ENCODE results near the gene RAD9A. TPM values are rescaled to one million over a fixed set of nuclear protein-coding genes. Genes with fewer than 3 reads are reported as not detected.

RAD9A gene
- total RNA-seq, 2 donors from 2014 or later, result 30.2 to 49.4 TPM

DNA sequence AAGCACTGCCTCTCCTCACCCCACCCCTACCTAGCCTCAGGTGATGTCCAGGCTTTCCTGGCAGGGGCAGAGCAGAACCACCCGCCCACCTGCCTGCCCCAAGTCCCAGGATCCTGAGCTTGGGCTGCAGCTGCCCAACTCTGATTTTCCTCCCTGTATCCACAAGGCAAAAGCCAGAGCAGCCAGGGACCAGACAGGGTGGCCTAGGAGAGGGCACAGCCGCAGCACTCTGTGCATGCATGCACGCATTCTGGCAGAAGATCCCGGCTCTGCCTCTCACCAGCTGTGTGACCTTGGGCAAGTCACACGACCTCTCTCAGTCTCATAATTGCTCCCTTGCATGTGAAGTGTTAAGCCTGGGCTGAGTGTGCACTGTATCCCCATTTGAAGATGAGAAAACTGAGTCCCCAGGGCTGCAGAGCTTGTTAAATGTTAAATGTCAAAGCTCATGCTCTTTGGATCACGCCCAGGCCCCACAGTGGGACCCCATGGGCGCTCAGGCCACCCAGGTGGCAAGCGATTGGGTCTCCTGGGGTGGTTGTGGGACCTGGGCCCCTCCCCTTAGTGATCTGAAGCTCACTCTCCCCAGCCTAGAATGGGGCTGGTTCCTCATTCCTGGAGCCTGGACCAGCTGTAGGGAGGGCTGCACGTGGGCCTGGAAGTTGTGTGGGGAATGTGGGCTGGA, 20.9 kb downstream of the RAD9A start:
- no peak overlapping the region for H3K27ac ChIP-seq
- TF ChIP-seq POLR2A (IDR thresholded peaks at IDR 0.05), result no peak
- no peak for TF ChIP-seq POLR2AphosphoS5 (IDR thresholded peaks at IDR 0.05)
- no peak for TF ChIP-seq CTCF (IDR thresholded peaks at IDR 0.05)
- no peak overlapping the region for H3K4me3 ChIP-seq
- H3K27me3 ChIP-seq (replicated peaks; ENCODE audit: insufficient read depth), result no peaks in the 10 kb centered on the region
- 70% methylated on average over 9 of the region's 9 CpGs for WGBS
- DNase-seq (ENCODE audit: low spot score), result no peak
- no peaks in the 10 kb centered on the region for H3K36me3 ChIP-seq
- no peaks in the 10 kb centered on the region for H3K9me3 ChIP-seq
- peaks cover 4% of the 10 kb centered on the region for H3K4me1 ChIP-seq (replicated peaks)
- intact Hi-C loops (cut with DNase I), result no loop called here

- TF ChIP-seq CTCF (IDR thresholded peaks at IDR 0.05) (no peak), POLR2A (IDR thresholded peaks at IDR 0.05) (no peak), POLR2AphosphoS5 (IDR thresholded peaks at IDR 0.05) (no peak)
- Histone ChIP-seq H3K9me3 (no peaks in the 10 kb centered on the region), H3K36me3 (no peaks in the 10 kb centered on the region), H3K4me3 (no peak overlapping the region), H3K4me1 (replicated peaks) (peaks cover 4% of the 10 kb centered on the region), H3K27me3 (replicated peaks; ENCODE audit: insufficient read depth) (no peaks in the 10 kb centered on the region), H3K27ac (no peak overlapping the region)
- 80% methylated on average over 2 of the region's 2 CpGs for WGBS
- DNase-seq (ENCODE audit: low spot score), result no peak
- intact Hi-C loops (cut with DNase I), result no loop called here
These were observed 21.6 kb downstream of the RAD9A start for GRCh38 chr11:67413266-67413849.

DNA sequence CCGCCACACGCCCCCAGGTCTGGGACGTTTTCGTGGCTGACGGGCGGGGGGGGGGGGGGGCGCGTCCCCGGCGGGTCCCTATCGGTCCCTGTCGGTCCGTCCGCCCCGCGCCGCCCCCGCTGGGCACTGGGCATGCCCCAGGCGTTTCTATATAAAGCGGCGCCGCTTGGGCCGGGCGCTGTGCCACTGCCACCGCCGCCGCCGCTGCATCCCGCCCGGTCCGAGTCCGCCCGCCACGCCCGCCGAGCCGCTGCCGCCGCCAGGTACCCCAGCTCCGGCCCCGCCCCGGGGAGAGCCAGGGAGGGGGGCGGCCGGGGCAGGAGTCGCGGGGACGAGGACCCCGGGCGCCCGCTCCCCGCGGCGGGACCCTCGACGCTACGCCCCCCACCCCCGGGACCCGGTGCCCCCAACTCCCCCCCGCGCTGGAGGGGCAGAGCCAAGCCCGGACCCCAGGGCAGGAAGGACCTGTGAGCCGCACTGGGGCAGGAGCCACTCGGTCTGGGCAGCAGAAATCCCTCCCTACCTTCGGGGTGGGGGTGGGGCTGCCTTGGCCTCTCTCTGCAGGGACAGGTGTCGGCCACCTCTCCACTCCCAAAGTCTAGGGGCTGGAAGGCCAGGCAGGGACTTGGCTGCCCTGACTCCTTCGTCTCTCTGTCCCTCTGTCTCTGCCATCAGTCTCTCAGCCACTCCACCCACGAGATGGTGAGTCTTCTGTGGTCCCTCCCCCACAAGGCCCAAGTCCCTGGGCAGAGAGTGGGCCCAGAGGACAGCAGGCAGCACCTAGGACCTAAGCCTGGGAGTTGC, 23.9 kb downstream of the RAD9A start, which contains the start of gene CARNS1:
TSS of gene CARNS1 (plus strand) at position 178 of the 804 bp plus-strand sequence. CDS start at position 700, 522 bp downstream.
- Histone ChIP-seq H3K27me3 (replicated peaks; ENCODE audit: insufficient read depth) (no peaks in the 10 kb centered on the region), H3K27ac (no peak within 1 kb of the TSS), H3K36me3 (no peaks in the 10 kb centered on the region), H3K4me1 (replicated peaks) (peaks cover 11% of the 10 kb centered on the region), H3K4me3 (peak within 1 kb of the TSS; percentile 18 to 30), H3K9me3 (no peaks in the 10 kb centered on the region)
- intact Hi-C loops (cut with DNase I), result no loop called here
- no peak for DNase-seq (ENCODE audit: low spot score)
- 4% methylated on average over 26 of the region's 67 CpGs for WGBS
- TF ChIP-seq POLR2A (IDR thresholded peaks at IDR 0.05) (no peak), CTCF (IDR thresholded peaks at IDR 0.05) (no peak), POLR2AphosphoS5 (IDR thresholded peaks at IDR 0.05) (no peak)

DNA sequence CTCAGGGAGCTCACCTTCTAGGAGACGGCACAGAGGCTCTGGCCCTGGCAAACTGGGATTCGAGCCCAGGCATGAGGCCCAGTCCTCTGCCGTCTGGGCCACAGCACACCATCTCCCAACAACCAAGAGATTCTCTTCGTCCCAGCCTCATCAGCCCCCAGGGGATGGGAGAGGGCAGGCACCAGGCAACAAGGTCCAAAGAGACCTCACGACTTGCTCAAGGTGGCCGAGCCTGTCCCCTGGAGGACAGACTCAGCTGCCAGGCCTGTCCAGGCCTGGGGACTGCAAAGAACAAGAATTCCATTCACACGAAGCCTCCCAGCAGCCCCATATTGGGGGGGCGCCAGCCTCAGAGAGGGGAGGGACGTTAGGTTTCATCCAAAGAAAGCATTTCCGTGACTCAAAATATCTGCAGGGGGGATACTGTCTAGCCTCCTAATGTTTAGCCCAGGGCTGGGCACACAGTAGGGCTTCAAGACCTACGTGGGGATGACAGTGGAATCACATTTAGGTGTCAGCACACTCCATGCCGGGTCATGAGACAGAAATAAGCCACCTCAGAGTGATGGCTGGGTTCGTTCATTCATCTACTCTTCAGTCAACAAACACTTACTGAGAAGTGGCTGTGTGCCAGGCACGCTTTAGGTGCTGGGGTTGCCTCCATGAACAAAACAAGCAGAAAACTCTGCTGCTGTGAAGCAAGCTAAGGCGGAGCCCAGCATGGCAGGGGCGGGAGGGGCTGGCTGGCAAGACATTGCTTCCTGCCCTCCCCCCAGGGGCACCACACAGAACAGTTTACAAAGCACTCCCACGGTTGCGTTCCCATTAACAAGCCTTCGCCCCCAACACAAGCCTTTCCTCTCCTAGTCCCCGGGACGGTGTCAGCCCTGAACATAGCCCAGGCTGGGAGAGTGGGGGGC, 24.9 kb downstream of the RAD9A start:
- no peak overlapping the region for H3K4me3 ChIP-seq
- DNase-seq (ENCODE audit: low spot score), result peak; percentile 44
- H3K27me3 ChIP-seq (replicated peaks; ENCODE audit: insufficient read depth), result no peaks in the 10 kb centered on the region
- no peaks in the 10 kb centered on the region for H3K36me3 ChIP-seq
- H3K27ac ChIP-seq, result no peak overlapping the region
- intact Hi-C loops (cut with DNase I), result no loop called here
- no peaks in the 10 kb centered on the region for H3K9me3 ChIP-seq
- 46% methylated on average over 21 of the region's 21 CpGs for WGBS
- no peak for TF ChIP-seq POLR2A (IDR thresholded peaks at IDR 0.05)
- TF ChIP-seq POLR2AphosphoS5 (IDR thresholded peaks at IDR 0.05), result no peak
- TF ChIP-seq CTCF (IDR thresholded peaks at IDR 0.05), result no peak
- H3K4me1 ChIP-seq (replicated peaks), result peaks cover 11% of the 10 kb centered on the region

Measured in prostate gland (tissue), 2 donors.